ENCODE results near the gene LAMP5.

Gene LAMP5

GRCh38 chr20:9551808-9552550 is 37.6 kb downstream of the LAMP5 start:
- Histone ChIP-seq H3K9me2 (replicated peaks; ENCODE audit: control insufficient read depth, low read length) (no peaks in the 10 kb centered on the region), H3F3A (ENCODE audit: control insufficient read depth, insufficient read depth) (no peaks in the 10 kb centered on the region), H3K36me3 (ENCODE audit: control insufficient read depth, low read length) (no peaks in the 10 kb centered on the region), H3K4me2 (ENCODE audit: low read length) (no peak overlapping the region), H3K4me3 (ENCODE audit: low read length) (no peak overlapping the region), H3K4me1 (ENCODE audit: control insufficient read depth, low read length) (no peaks in the 10 kb centered on the region), H4K20me1 (ENCODE audit: control insufficient read depth, insufficient read depth, low read depth, low read length) (no peaks in the 10 kb centered on the region), H3K27me3 (ENCODE audit: control insufficient read depth, low read length) (no peaks in the 10 kb centered on the region), H3K79me2 (ENCODE audit: control insufficient read depth, low read length) (no peaks in the 10 kb centered on the region), H3K27ac (ENCODE audit: low read depth, low read length) (no peak overlapping the region), H3K9me3 (ENCODE audit: control insufficient read depth, insufficient read depth, low read length) (no peaks in the 10 kb centered on the region)
- no peak for TF ChIP-seq CTCF (IDR thresholded peaks at IDR 0.05; ENCODE audit: low read depth, low read length, poor library complexity, severe bottlenecking)
- no peak for TF ChIP-seq EZH2phosphoT487 (IDR thresholded peaks at IDR 0.05; ENCODE audit: borderline replicate concordance, low read length)

- Histone ChIP-seq H3K9me3 (ENCODE audit: control insufficient read depth, insufficient read depth, low read length) (no peaks in the 10 kb centered on the region), H3K36me3 (ENCODE audit: control insufficient read depth, low read length) (no peaks in the 10 kb centered on the region), H3K4me2 (ENCODE audit: low read length) (no peak overlapping the region), H3F3A (ENCODE audit: control insufficient read depth, insufficient read depth) (no peaks in the 10 kb centered on the region), H3K9me2 (replicated peaks; ENCODE audit: control insufficient read depth, low read length) (no peaks in the 10 kb centered on the region), H4K20me1 (ENCODE audit: control insufficient read depth, insufficient read depth, low read depth, low read length) (no peaks in the 10 kb centered on the region), H3K4me1 (ENCODE audit: control insufficient read depth, low read length) (no peaks in the 10 kb centered on the region), H3K27ac (ENCODE audit: low read depth, low read length) (no peak overlapping the region), H3K79me2 (ENCODE audit: control insufficient read depth, low read length) (no peaks in the 10 kb centered on the region), H3K27me3 (ENCODE audit: control insufficient read depth, low read length) (no peaks in the 10 kb centered on the region), H3K4me3 (ENCODE audit: low read length) (no peak overlapping the region)
- TF ChIP-seq CTCF (IDR thresholded peaks at IDR 0.05; ENCODE audit: low read depth, low read length, poor library complexity, severe bottlenecking) (no peak), EZH2phosphoT487 (IDR thresholded peaks at IDR 0.05; ENCODE audit: borderline replicate concordance, low read length) (no peak)
Measured at GRCh38 chr20:9555781-9556180, 41.4 kb downstream of the LAMP5 start.

GRCh38 chr20:9557411-9557810 is 43.0 kb downstream of the LAMP5 start:
- no peak overlapping the region for H3K4me3 ChIP-seq (ENCODE audit: low read length)
- H3K36me3 ChIP-seq (ENCODE audit: control insufficient read depth, low read length), result no peaks in the 10 kb centered on the region
- H3K4me1 ChIP-seq (ENCODE audit: control insufficient read depth, low read length), result no peaks in the 10 kb centered on the region
- no peak overlapping the region for H3K4me2 ChIP-seq (ENCODE audit: low read length)
- H3K79me2 ChIP-seq (ENCODE audit: control insufficient read depth, low read length), result no peaks in the 10 kb centered on the region
- no peaks in the 10 kb centered on the region for H3K9me3 ChIP-seq (ENCODE audit: control insufficient read depth, insufficient read depth, low read length)
- no peaks in the 10 kb centered on the region for H3K9me2 ChIP-seq (replicated peaks; ENCODE audit: control insufficient read depth, low read length)
- H3K27ac ChIP-seq (ENCODE audit: low read depth, low read length), result no peak overlapping the region
- H4K20me1 ChIP-seq (ENCODE audit: control insufficient read depth, insufficient read depth, low read depth, low read length), result no peaks in the 10 kb centered on the region
- TF ChIP-seq CTCF (IDR thresholded peaks at IDR 0.05; ENCODE audit: low read depth, low read length, poor library complexity, severe bottlenecking) (no peak), EZH2phosphoT487 (IDR thresholded peaks at IDR 0.05; ENCODE audit: borderline replicate concordance, low read length) (no peak)
- no peaks in the 10 kb centered on the region for H3F3A ChIP-seq (ENCODE audit: control insufficient read depth, insufficient read depth)
- no peaks in the 10 kb centered on the region for H3K27me3 ChIP-seq (ENCODE audit: control insufficient read depth, low read length)

Measured in DOHH2 (cell line).